Measurements from ENCODE around the gene PROB1.
"Not testable (repeated sequence)": the region's sequence is repeated elsewhere in the genome, so short reads cannot be mapped to it uniquely, and the experiment has no call there.

PROB1 gene

DNA sequence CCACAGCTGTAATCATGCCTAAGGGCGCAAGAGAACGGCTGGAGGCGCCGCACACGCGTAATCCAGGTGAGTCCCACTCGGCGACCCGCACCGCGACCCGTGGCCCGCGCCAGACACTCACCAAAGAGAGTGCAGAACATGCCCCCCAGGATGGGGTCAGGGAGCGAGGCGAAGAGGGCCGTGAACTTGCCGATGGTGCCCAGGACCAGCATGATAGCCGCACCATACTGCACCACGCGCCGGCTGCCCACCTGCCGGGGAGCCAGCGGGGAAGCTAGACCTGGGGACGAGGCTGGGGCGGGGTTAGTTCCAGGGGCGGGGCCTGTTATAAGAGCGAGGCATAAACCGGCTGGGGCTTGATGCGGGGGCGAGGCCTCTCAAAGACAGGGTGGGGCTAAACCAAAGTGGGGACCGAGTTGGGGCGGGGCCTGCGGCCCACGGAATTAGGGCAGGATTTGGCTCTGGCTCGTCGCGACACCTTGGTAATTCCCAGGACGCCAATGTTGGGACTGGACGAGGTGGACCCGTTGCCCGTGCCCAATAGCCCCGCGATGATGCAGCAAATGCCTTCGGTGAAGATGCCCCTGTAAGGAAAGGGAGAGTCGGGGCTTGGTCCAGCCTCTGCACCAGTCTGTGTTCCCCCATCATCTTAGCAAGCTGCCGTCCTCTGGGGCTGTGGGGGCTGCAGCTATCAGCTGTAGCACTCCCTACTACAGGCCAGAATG is 16.6 kb downstream of the PROB1 start:
- no peak for DNase-seq

GRCh38 chr5:139377226-139377625 is 17.7 kb downstream of the PROB1 start:
- DNase-seq: no peak

GRCh38 chr5:139376364-139376763 is 18.5 kb downstream of the PROB1 start:
- no peak for DNase-seq

GRCh38 chr5:139374909-139375308 is 20.0 kb downstream of the PROB1 start:
- DNase-seq: no peak

- no peak for DNase-seq
These were observed 23.1 kb downstream of the PROB1 start for GRCh38 chr5:139371482-139372435.

- DNase-seq: no peak
These were observed 25.7 kb downstream of the PROB1 start for GRCh38 chr5:139369181-139369580.

GRCh38 chr5:139368613-139369012 is 26.3 kb downstream of the PROB1 start:
- no peak for DNase-seq

GRCh38 chr5:139364466-139364865 is 30.4 kb downstream of the PROB1 start:
- DNase-seq: no peak

- no peak for DNase-seq
These were observed 31.0 kb downstream of the PROB1 start for GRCh38 chr5:139363937-139364336.

- DNase-seq: no peak
These were observed 33.0 kb downstream of the PROB1 start for GRCh38 chr5:139361835-139362429.

- no peak for DNase-seq
These were observed 34.5 kb downstream of the PROB1 start for GRCh38 chr5:139360384-139360783.

- DNase-seq: no peak
These were observed 36.8 kb downstream of the PROB1 start for GRCh38 chr5:139358064-139358463.

- not testable (repeated sequence) for DNase-seq
These were observed 39.0 kb downstream of the PROB1 start for GRCh38 chr5:139355900-139356299.

- no peak for DNase-seq
These were observed 40.7 kb downstream of the PROB1 start for GRCh38 chr5:139354186-139354585.

DNA sequence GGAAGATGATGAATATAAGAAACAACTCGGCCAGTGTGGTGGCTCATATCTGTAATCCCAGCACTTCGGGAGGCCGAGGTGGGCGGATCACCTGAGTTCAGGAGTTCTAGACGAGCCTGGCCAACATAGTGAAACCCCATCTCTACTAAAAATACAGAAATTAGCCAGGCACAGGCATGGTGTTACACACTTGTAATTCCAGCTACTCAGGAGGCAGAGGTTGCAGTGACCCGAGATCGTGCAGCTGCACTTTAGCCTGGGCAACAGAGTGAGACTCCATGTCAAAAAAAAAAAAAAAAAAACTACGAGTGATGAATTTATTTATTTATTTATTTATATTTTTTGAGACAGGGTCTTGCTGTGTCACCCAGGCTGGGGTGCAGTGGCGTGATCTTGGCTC is 47.0 kb downstream of the PROB1 start:
- DNase-seq: not testable (repeated sequence)

- DNase-seq: not testable (repeated sequence)
These were observed 49.5 kb downstream of the PROB1 start for GRCh38 chr5:139345442-139345841.

DNA sequence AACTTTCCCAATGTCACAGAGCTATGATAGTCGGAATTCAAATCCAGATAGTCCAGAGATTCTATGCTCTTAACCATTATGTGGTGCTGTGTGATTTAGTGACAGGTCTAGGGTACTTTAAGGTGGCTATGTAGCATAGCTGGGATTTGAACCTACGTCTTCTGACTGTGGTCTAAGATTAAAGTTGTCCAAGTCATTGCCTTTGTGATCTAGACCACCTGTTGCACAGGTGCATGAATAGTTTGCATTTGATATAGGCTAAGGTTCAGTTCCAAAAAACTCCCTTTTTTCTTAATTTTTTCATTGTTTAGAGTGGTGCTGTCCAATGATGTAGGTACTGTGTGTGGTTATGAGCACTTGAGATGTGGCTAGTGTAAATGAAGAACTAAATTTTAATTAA is 50.7 kb downstream of the PROB1 start:
- no peak for DNase-seq

- no peak for DNase-seq
These were observed 51.4 kb downstream of the PROB1 start for GRCh38 chr5:139343476-139343875.

DNA sequence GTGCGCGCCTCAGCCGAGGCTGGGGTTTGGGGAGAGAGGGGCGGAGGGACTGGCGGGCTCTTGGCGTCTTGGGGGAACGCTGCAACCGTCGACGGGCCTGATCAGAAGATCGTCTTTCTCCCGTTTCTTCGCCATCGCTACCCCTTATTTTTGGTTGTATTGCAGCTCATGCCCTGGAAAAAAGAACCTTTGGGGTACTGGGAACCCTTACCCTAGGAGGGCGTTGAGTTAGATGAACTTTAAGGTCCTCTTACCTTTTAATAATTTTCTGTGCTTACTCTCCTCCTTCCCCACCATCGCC is 52.5 kb downstream of the PROB1 start:
- no peak for DNase-seq

GRCh38 chr5:139341689-139342422 is 53.0 kb downstream of the PROB1 start, which contains the start of gene PAIP2:
Gene PAIP2, plus strand, starts transcription at chr5:139341854. Its CDS starts 21,931 bp downstream, at chr5:139363785.
- peak; percentile 60 for DNase-seq

DNA sequence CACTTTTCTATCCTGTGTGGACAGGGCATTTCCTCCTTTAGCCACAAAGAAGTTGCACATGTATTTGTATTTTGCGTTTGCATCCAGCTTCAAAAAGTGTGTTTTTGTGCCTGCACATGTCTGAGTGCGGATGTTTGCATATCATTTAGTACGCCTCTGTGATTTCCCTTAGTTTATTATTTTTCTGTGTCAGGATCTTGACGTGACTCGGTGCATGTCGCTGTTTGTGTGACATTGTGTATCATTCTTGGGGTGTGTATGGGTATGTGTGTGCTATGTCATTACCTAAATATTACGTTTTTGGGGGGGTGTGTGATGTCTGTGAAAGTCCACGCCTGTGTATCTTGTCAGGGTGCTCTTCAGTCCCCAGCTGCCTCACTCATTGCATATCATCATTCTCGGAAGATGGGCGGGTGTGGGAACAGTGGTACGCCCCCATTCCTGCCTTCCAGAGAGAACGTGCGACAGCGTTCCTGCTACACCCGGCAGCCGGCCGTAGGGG is 53.7 kb downstream of the PROB1 start:
- no peak for DNase-seq

Measured in NCI-H2081 treated with DMSO at 0.1 percent for 48 hours (cell line).